Gastroesophageal sphincter (tissue), 4 donors: ENCODE results near the gene GKAP1. TPM values are rescaled to one million over a fixed set of nuclear protein-coding genes. Genes with fewer than 3 reads are reported as not detected.

Source experiments
- ATAC-seq: fragments of 150-250 bp; one replicate; pipeline ENCODE4 v1.9.1; 2016; ENCODE audit warnings: mild to moderate bottlenecking, moderate library complexity
- H3K27ac ChIP-seq, 4 donors: fragments of 200-600 bp; sonication (generic) in 3 of 4; 1 replicate in 3 of 4; 2 replicates in 1 of 4; pipeline ENCODE4 v1.5.1; 2016 to 2019
- H3K27me3 ChIP-seq: fragments of 200-600 bp; sonication (generic); one replicate; pipeline ENCODE4 v1.5.1; 2019
- H3K36me3 ChIP-seq, 2 donors: fragments of 200-600 bp; sonication (generic); one replicate each; pipeline ENCODE4 v1.5.1; 2019; ENCODE audit warnings: control low read depth in 1 of 2
- H3K4me1 ChIP-seq, 3 donors: fragments of 200-600 bp; sonication (generic); 1 replicate in 2 of 3; 2 replicates in 1 of 3; pipeline ENCODE4 v1.5.1; 2016 to 2019; ENCODE audit warnings: control low read depth in 2 of 3
- H3K4me3 ChIP-seq, 2 donors: fragments of 200-600 bp; sonication (generic); one replicate each; pipeline ENCODE4 v1.5.1; 2019; ENCODE audit warnings: mild to moderate bottlenecking in 1 of 2, moderate library complexity in 1 of 2
- H3K9me3 ChIP-seq, 3 donors: fragments of 200-600 bp; sonication (generic); one replicate each; pipeline ENCODE4 v1.5.1; 2017 to 2019; ENCODE audit warnings: control low read depth in 2 of 3
- EP300 ChIP-seq: sonication (generic); formaldehyde crosslinking; IDR thresholded peaks from one replicate; pipeline ENCODE4 v1.6.1; 2017; ENCODE audit warnings: antibody characterized with exemption, mild to moderate bottlenecking
- POLR2A ChIP-seq, 2 donors: fragments of 450-650 bp; IDR thresholded peaks; one replicate each; pipeline ENCODE4 v1.6.1; 2017; ENCODE audit warnings: antibody characterized with exemption in 2 of 2, mild to moderate bottlenecking in 2 of 2, moderate library complexity in 1 of 2
- POLR2AphosphoS5 ChIP-seq: sonication (generic); formaldehyde crosslinking; IDR thresholded peaks from one replicate; pipeline ENCODE4 v1.6.1; 2017; ENCODE audit warnings: antibody characterized with exemption
- WGBS, 2 donors: methylation state at CpG; one replicate each; pipeline ENCODE4 v1.1.5; 2018; ENCODE audit warnings: low coverage in 1 of 2; 5-methylcytosine and 5-hydroxymethylcytosine counted together
- total RNA-seq, 4 donors: library from RNA; depleted of rRNA; stranded (reverse); fragments of >200 nt; gene quantifications; one replicate each; pipeline ENCODE4 v1.1.0, GENCODE V29; 2016
- TF ChIP-seq, protein P1 (sequence below), 4 experiments: fragments of 200-600 bp in 2 of 4; fragments of 450-650 bp in 2 of 4; sonication (generic) in 1 of 4; IDR thresholded peaks; one replicate each; pipeline ENCODE4 v1.5.1; 2017 to 2019; ENCODE audit warnings: antibody characterized with exemption in 4 of 4, mild to moderate bottlenecking in 2 of 4, moderate library complexity in 2 of 4

GKAP1 gene
- total RNA-seq, 4 donors from 2014 or later = 12.9 to 17.6 (median 15.1) TPM

DNA sequence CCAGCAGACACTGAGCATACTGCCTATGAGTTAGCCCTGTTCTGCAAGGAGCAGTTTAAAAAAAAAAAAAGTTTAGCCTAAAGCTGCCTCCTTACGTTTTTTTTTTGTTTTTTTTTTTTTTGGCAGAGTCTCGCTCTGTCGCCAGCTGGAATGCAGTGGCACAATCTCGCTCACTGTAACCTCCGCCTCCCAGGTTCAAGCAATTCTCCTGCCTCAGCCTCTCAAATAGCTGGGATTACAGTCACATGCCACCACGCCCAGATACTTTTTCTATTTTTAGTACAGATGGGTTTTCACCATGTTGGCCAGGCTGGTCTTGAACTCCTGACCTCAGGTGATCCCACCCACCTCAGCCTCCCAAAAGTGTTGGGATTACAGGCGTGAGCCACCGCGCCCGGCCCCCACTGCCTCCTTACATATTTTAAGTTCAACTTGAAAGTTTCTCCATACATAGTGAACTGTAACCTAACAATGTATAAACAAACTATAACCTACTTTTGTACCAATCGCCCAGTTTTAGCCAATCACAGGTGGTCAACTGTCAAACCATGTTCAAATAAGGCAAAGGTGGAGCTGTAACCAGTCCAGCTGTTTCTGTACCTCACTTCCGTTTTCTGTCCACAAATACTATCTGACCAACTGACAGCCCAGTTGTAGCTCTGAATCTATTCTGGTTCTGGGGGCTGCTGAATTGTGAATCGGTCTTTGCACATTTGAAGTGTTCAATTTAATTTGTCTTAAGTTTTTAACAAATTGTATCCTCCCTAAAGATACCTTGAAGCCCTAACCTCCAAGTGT lies 17.1 kb downstream of the GKAP1 start:
- TF ChIP-seq EP300 (no peak), POLR2AphosphoS5 (no peak), POLR2A (IDR thresholded peaks at IDR 0.05) (no peak)
- TF ChIP-seq, protein P1, sequence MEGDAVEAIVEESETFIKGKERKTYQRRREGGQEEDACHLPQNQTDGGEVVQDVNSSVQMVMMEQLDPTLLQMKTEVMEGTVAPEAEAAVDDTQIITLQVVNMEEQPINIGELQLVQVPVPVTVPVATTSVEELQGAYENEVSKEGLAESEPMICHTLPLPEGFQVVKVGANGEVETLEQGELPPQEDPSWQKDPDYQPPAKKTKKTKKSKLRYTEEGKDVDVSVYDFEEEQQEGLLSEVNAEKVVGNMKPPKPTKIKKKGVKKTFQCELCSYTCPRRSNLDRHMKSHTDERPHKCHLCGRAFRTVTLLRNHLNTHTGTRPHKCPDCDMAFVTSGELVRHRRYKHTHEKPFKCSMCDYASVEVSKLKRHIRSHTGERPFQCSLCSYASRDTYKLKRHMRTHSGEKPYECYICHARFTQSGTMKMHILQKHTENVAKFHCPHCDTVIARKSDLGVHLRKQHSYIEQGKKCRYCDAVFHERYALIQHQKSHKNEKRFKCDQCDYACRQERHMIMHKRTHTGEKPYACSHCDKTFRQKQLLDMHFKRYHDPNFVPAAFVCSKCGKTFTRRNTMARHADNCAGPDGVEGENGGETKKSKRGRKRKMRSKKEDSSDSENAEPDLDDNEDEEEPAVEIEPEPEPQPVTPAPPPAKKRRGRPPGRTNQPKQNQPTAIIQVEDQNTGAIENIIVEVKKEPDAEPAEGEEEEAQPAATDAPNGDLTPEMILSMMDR (IDR thresholded peaks at IDR 0.05) = no peak
- H3K4me1 ChIP-seq = peaks cover 0 to 9% (median 0%) of the 10 kb centered on the region in 3 donors
- H3K27ac ChIP-seq = no peak overlapping the region
- H3K36me3 ChIP-seq = peaks cover 0 to 38% of the 10 kb centered on the region in 2 donors
- no peaks in the 10 kb centered on the region for H3K9me3 ChIP-seq
- no peaks in the 10 kb centered on the region for H3K27me3 ChIP-seq
- ATAC-seq = no peak
- 64 to 79% methylated on average over 9 to 13 of the region's 13 CpGs for WGBS, 2 donors
- no peak overlapping the region for H3K4me3 ChIP-seq

DNA sequence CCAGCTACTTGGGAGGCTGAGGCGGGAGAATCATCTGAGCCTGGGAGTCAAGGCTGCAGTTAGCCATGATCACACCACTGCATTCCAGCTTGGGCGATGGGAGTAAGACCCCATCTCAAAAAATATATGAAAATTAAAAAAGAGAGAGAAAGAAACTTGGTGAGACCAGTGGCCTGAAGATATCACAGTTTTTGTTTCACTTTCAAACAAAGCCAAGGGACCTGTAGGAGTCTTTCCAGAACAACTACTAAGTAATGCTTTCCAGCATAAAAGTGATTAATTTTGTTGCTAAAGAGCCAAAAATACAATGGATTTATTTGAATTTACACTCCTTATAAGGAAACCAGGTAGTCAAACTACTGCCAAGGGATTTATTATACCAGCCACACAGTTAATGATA lies 23.5 kb downstream of the GKAP1 start:
- Histone ChIP-seq H3K36me3 (peaks cover 0 to 58% of the 10 kb centered on the region in 2 donors), H3K27me3 (no peaks in the 10 kb centered on the region), H3K27ac (no peak overlapping the region), H3K4me3 (no peak overlapping the region), H3K9me3 (no peaks in the 10 kb centered on the region), H3K4me1 (no peaks in the 10 kb centered on the region)
- TF ChIP-seq, protein P1 (IDR thresholded peaks at IDR 0.05) = no peak
- TF ChIP-seq POLR2AphosphoS5 (no peak), EP300 (no peak), POLR2A (IDR thresholded peaks at IDR 0.05) (no peak)
- ATAC-seq = no peak
- WGBS, 2 donors = 94 to 100% methylated on average over 1 to 2 of the region's 2 CpGs

DNA sequence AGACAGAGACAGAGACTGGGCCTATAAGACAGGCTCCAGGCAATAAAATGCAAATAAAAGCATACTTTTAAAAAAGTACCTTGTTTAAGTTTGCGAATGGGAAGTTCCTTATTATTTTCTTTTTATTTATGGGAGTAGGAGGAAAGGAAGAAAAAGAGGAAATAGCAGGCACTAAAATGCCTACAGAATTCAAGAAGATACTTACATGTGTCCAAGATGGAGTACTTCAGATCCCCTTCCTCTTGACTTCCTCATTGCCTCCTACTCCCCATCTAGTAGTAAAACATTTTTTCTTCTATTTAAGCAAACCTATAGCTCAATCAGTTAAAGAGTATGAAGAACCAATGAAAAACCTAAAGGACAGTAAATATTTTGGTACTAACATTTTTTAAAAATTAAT lies 24.8 kb downstream of the GKAP1 start:
- ATAC-seq = no peak
- H3K4me3 ChIP-seq = no peak overlapping the region
- peaks cover 0 to 50% of the 10 kb centered on the region in 2 donors for H3K36me3 ChIP-seq
- 71 to 82% methylated on average over 1 of the region's 1 CpG for WGBS, 2 donors
- H3K27ac ChIP-seq = no peak overlapping the region
- H3K9me3 ChIP-seq = no peaks in the 10 kb centered on the region
- TF ChIP-seq POLR2A (IDR thresholded peaks at IDR 0.05) (no peak), POLR2AphosphoS5 (no peak), EP300 (no peak)
- TF ChIP-seq, protein P1 (IDR thresholded peaks at IDR 0.05) = no peak
- no peaks in the 10 kb centered on the region for H3K27me3 ChIP-seq
- no peaks in the 10 kb centered on the region for H3K4me1 ChIP-seq

DNA sequence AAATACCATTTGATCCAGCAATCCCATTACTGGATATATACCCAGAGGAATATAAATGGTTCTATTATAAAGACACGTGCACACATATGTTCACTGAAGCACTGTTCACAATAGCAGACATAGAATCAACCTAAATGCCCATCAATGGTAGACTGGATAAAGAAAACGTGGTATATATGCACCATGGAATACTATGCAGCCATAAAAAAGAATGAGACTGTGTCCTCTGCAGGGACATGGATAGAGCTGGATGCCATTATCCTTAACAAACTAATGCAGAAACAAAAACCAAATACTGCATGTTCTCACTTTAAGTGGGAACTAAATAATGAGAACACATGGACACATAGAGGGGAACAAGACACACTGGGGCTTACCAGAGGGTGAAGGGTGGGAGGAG lies 39.4 kb downstream of the GKAP1 start:
- Histone ChIP-seq H3K4me1 (no peaks in the 10 kb centered on the region), H3K9me3 (no peaks in the 10 kb centered on the region), H3K27ac (no peak overlapping the region), H3K27me3 (no peaks in the 10 kb centered on the region), H3K36me3 (peaks cover 0 to 48% of the 10 kb centered on the region in 2 donors), H3K4me3 (no peak overlapping the region)
- TF ChIP-seq POLR2AphosphoS5 (no peak), POLR2A (IDR thresholded peaks at IDR 0.05) (no peak), EP300 (no peak)
- TF ChIP-seq, protein P1 (IDR thresholded peaks at IDR 0.05) = no peak
- WGBS, 2 donors = 92 to 95% methylated on average over 2 of the region's 2 CpGs
- no peak for ATAC-seq

GRCh38 chr9:83775932-83776331 lies 41.6 kb downstream of the GKAP1 start:
- TF ChIP-seq POLR2A (IDR thresholded peaks at IDR 0.05) (no peak), POLR2AphosphoS5 (no peak), EP300 (no peak)
- TF ChIP-seq, protein P1 (IDR thresholded peaks at IDR 0.05) = no peak
- no peak overlapping the region for H3K27ac ChIP-seq
- H3K4me3 ChIP-seq = no peak overlapping the region
- ATAC-seq = no peak
- no peaks in the 10 kb centered on the region for H3K9me3 ChIP-seq
- H3K36me3 ChIP-seq = peaks cover 0 to 26% of the 10 kb centered on the region in 2 donors
- no peaks in the 10 kb centered on the region for H3K4me1 ChIP-seq
- no peaks in the 10 kb centered on the region for H3K27me3 ChIP-seq
- WGBS, 2 donors = 33 to 97% methylated on average over 1 to 2 of the region's 2 CpGs
